HL-60 (cell line): ENCODE results near the gene FBXL2.

Source experiments
- GABPA ChIP-seq: IDR thresholded peaks from 2 replicates; pipeline ENCODE4 v1.6.1; 2012; ENCODE audit warnings: low read depth
- TF ChIP-seq, protein P1 (sequence below): IDR thresholded peaks from one replicate; pipeline ENCODE4 v1.5.1; 2011; ENCODE audit warnings: low read length, control low read depth, inconsistent platforms; ENCODE audit not compliant: insufficient read depth
- TF ChIP-seq, protein P2 (sequence below): IDR thresholded peaks from 2 replicates; pipeline ENCODE4 v1.6.1; 2012; ENCODE audit warnings: low read depth; ENCODE audit not compliant: insufficient replicate concordance

DNA sequence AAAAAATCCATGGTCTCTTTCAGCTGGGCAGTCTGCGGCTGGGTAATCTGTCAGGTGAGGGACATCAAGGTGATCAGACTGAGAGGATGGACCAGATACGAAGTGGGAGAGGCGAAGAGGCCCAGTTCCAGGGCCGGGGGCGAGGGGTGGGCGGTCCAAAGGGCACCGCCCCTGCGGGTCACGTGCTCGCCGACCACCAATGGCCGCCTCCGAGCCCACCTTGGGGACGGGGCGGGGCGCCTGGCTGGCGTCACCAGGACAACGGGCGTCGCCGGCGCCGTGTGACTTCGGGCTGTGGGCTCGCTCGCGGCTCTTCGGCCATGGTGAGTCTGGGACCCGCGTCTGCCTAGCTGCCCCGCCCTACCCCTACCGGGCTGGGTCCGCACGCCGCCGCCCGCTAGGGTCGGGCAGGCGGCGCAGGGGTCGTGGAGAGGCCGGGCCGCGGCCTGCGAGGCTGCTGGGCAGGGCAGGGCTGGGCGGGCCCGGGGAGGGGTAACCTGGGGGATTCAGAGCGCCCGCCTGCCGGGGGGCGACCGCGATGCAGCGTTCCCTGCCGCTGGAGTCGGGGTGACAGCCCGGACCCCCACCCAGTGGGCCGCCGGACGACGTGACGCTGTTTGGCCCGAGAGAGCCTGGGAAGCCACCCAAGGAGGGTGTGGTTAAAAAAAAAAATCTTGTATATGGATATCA is at the start of gene FBXL2:
- TF ChIP-seq, protein P1, sequence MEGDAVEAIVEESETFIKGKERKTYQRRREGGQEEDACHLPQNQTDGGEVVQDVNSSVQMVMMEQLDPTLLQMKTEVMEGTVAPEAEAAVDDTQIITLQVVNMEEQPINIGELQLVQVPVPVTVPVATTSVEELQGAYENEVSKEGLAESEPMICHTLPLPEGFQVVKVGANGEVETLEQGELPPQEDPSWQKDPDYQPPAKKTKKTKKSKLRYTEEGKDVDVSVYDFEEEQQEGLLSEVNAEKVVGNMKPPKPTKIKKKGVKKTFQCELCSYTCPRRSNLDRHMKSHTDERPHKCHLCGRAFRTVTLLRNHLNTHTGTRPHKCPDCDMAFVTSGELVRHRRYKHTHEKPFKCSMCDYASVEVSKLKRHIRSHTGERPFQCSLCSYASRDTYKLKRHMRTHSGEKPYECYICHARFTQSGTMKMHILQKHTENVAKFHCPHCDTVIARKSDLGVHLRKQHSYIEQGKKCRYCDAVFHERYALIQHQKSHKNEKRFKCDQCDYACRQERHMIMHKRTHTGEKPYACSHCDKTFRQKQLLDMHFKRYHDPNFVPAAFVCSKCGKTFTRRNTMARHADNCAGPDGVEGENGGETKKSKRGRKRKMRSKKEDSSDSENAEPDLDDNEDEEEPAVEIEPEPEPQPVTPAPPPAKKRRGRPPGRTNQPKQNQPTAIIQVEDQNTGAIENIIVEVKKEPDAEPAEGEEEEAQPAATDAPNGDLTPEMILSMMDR: no peak
- no peak for TF ChIP-seq GABPA
- TF ChIP-seq, protein P2, sequence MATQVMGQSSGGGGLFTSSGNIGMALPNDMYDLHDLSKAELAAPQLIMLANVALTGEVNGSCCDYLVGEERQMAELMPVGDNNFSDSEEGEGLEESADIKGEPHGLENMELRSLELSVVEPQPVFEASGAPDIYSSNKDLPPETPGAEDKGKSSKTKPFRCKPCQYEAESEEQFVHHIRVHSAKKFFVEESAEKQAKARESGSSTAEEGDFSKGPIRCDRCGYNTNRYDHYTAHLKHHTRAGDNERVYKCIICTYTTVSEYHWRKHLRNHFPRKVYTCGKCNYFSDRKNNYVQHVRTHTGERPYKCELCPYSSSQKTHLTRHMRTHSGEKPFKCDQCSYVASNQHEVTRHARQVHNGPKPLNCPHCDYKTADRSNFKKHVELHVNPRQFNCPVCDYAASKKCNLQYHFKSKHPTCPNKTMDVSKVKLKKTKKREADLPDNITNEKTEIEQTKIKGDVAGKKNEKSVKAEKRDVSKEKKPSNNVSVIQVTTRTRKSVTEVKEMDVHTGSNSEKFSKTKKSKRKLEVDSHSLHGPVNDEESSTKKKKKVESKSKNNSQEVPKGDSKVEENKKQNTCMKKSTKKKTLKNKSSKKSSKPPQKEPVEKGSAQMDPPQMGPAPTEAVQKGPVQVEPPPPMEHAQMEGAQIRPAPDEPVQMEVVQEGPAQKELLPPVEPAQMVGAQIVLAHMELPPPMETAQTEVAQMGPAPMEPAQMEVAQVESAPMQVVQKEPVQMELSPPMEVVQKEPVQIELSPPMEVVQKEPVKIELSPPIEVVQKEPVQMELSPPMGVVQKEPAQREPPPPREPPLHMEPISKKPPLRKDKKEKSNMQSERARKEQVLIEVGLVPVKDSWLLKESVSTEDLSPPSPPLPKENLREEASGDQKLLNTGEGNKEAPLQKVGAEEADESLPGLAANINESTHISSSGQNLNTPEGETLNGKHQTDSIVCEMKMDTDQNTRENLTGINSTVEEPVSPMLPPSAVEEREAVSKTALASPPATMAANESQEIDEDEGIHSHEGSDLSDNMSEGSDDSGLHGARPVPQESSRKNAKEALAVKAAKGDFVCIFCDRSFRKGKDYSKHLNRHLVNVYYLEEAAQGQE: no peak
